NCI-H2196 (cell line): ENCODE results near the gene MAN2B1.
"Not testable (repeated sequence)": the region's sequence is repeated elsewhere in the genome, so short reads cannot be mapped to it uniquely, and the experiment has no call there.

Experiments used
- DNase-seq: peaks from one replicate; lab custom pipeline; 2025; ENCODE audit not compliant: unreplicated experiment; lab: John Stamatoyannopoulos, UW

MAN2B1 gene

GRCh38 chr19:12623361-12624031 lies 43.0 kb downstream of the MAN2B1 start:
- no peak for DNase-seq

GRCh38 chr19:12621253-12622024 lies 45.1 kb downstream of the MAN2B1 start:
- DNase-seq = not testable (repeated sequence)

- DNase-seq = no peak
Observed at GRCh38 chr19:12617646-12618045, 48.9 kb downstream of the MAN2B1 start.

- DNase-seq = peak; percentile 62
Observed at GRCh38 chr19:12611361-12611699, 55.2 kb downstream of the MAN2B1 start.

- DNase-seq = peak; percentile 99
Observed at GRCh38 chr19:12610540-12611360, 55.8 kb downstream of the MAN2B1 start, which contains the start of the genes ZNF490 and ZNF791. Gene ZNF490 (minus strand): TSS chr19:12610813. CDS start chr19:12610680, 133 bp downstream. Gene ZNF791 (plus strand): TSS chr19:12610920. CDS start chr19:12611080, 160 bp downstream.

- DNase-seq = no peak
Observed at GRCh38 chr19:12607631-12608030, 58.9 kb downstream of the MAN2B1 start.

GRCh38 chr19:12606796-12607195 lies 59.7 kb downstream of the MAN2B1 start:
- no peak for DNase-seq

- no peak for DNase-seq
Observed at GRCh38 chr19:12603714-12604113, 62.8 kb downstream of the MAN2B1 start.

- DNase-seq = no peak
Observed at GRCh38 chr19:12597594-12597993, 68.9 kb downstream of the MAN2B1 start.

- no peak for DNase-seq
Observed at GRCh38 chr19:12596927-12597548, 69.5 kb downstream of the MAN2B1 start.
